ENCODE data around the gene NFKB2.

GRCh38 chr10:102409604-102410428 is 14.3 kb downstream of the NFKB2 start:
- no peak for TF ChIP-seq CTCF (IDR thresholded peaks at IDR 0.05; ENCODE audit: insufficient read depth, low read depth, low read length)
- no peak for TF ChIP-seq EZH2 (IDR thresholded peaks at IDR 0.05; ENCODE audit: insufficient read depth, low read length)

All from astrocyte (in vitro differentiated cells and primary cell).